Measurements from ENCODE around the gene INPP4A.

DNA sequence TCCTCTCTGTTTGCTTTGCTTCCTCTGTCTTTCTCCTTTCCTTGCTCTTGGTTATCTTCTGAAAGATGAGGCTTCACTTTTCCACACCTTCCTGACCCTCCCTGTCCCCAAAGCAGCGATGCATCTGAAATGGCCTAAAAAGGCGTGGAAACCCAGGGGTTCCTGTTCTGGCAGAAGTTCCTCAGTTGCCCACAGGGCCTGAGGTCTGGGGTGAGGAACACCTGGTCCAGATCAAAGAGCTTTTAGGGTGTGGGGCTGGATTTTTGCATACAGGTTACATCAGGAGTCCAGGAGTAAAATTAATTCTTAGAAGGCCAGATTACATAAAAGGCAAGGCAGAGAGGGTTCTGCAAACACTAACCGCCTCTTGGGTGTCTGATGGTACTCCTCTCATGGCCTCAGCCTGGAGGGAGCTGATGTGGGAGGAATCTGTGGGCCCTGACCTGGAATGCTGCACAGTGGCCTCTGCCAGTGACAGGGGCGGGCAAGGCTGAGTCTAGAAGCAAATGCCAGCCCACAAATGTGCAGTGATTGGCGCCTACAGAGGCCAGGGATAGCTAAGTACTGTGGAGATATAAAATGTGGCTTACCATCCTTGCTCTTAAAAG is 41.8 kb downstream of the INPP4A start:
- TF ChIP-seq, protein P1, sequence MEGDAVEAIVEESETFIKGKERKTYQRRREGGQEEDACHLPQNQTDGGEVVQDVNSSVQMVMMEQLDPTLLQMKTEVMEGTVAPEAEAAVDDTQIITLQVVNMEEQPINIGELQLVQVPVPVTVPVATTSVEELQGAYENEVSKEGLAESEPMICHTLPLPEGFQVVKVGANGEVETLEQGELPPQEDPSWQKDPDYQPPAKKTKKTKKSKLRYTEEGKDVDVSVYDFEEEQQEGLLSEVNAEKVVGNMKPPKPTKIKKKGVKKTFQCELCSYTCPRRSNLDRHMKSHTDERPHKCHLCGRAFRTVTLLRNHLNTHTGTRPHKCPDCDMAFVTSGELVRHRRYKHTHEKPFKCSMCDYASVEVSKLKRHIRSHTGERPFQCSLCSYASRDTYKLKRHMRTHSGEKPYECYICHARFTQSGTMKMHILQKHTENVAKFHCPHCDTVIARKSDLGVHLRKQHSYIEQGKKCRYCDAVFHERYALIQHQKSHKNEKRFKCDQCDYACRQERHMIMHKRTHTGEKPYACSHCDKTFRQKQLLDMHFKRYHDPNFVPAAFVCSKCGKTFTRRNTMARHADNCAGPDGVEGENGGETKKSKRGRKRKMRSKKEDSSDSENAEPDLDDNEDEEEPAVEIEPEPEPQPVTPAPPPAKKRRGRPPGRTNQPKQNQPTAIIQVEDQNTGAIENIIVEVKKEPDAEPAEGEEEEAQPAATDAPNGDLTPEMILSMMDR (IDR thresholded peaks at IDR 0.05): no peak
- TF ChIP-seq POLR2AphosphoS5 (IDR thresholded peaks at IDR 0.05): no peak
